ENCODE measurements around the gene FBXO5.

DNA sequence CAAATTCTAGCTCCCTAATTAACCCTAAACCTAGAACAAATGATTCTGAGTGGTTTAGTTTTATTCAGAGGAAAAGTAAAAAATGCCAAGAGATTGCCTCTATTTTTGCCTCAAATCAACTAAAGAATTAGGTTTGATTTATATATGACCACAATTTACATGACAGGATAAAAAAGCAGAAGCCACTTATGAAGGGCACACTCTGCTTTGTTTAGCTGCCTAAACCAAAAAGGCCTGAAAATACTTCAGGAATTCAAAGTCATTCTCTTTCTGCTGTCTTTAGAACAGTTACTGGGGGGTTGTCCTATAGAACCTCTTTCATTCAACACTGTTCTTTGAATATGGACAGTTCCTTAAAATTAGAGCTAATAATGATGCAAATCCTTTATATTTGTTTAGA lies 5.3 kb downstream of the FBXO5 start:
- TF ChIP-seq, protein P1, sequence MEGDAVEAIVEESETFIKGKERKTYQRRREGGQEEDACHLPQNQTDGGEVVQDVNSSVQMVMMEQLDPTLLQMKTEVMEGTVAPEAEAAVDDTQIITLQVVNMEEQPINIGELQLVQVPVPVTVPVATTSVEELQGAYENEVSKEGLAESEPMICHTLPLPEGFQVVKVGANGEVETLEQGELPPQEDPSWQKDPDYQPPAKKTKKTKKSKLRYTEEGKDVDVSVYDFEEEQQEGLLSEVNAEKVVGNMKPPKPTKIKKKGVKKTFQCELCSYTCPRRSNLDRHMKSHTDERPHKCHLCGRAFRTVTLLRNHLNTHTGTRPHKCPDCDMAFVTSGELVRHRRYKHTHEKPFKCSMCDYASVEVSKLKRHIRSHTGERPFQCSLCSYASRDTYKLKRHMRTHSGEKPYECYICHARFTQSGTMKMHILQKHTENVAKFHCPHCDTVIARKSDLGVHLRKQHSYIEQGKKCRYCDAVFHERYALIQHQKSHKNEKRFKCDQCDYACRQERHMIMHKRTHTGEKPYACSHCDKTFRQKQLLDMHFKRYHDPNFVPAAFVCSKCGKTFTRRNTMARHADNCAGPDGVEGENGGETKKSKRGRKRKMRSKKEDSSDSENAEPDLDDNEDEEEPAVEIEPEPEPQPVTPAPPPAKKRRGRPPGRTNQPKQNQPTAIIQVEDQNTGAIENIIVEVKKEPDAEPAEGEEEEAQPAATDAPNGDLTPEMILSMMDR (IDR thresholded peaks at IDR 0.05), result no peak
- no peak for TF ChIP-seq POLR2A (IDR thresholded peaks at IDR 0.05)

Measured in right lobe of liver (tissue), 4 donors.